ENCODE measurements around the gene NOP10.

The NOP10 gene

GRCh38 chr15:34360298-34360697 lies 17.4 kb upstream of the NOP10 start:
- no peak for TF ChIP-seq EZH2 (IDR thresholded peaks at IDR 0.05; ENCODE audit: borderline replicate concordance, low read length)
- TF ChIP-seq CTCF (IDR thresholded peaks at IDR 0.05; ENCODE audit: low read length) = no peak
- Histone ChIP-seq H3K4me3 (ENCODE audit: low read depth, low read length, poor library complexity, severe bottlenecking) (no peak overlapping the region), H3K9ac (ENCODE audit: low read length) (no peak overlapping the region), H3K9me2 (ENCODE audit: low read depth, low read length) (no peaks in the 10 kb centered on the region), H4K20me1 (ENCODE audit: insufficient read depth, low read length) (no peaks in the 10 kb centered on the region), H3K36me3 (ENCODE audit: insufficient read depth, low read length) (peaks cover 14% of the 10 kb centered on the region; the same call in 1 of the 2 replicates), H3K79me2 (ENCODE audit: insufficient read depth, low read length) (no peaks in the 10 kb centered on the region), H3F3A (ENCODE audit: insufficient read depth, low read length) (no peaks in the 10 kb centered on the region), H3K27me3 (ENCODE audit: insufficient read depth, low read length) (no peaks in the 10 kb centered on the region), H3K27ac (ENCODE audit: low read depth, low read length, poor library complexity, severe bottlenecking) (no peak overlapping the region), H3K9me3 (ENCODE audit: low read length) (no peaks in the 10 kb centered on the region), H3K4me1 (ENCODE audit: insufficient read depth, low read length, severe bottlenecking) (peaks cover under 1% of the 10 kb centered on the region), H2AFZ (ENCODE audit: low read length) (no peak overlapping the region), H3K4me2 (ENCODE audit: low read length) (no peak overlapping the region)

- TF ChIP-seq CTCF (IDR thresholded peaks at IDR 0.05; ENCODE audit: low read length) (no peak), EZH2 (IDR thresholded peaks at IDR 0.05; ENCODE audit: borderline replicate concordance, low read length) (no peak)
- Histone ChIP-seq H3K9ac (ENCODE audit: low read length) (no peak overlapping the region), H3K4me3 (ENCODE audit: low read depth, low read length, poor library complexity, severe bottlenecking) (no peak overlapping the region), H2AFZ (ENCODE audit: low read length) (no peak overlapping the region), H3K79me2 (ENCODE audit: insufficient read depth, low read length) (no peaks in the 10 kb centered on the region), H4K20me1 (ENCODE audit: insufficient read depth, low read length) (no peaks in the 10 kb centered on the region), H3K4me2 (ENCODE audit: low read length) (no peak overlapping the region), H3K4me1 (ENCODE audit: insufficient read depth, low read length, severe bottlenecking) (no peaks in the 10 kb centered on the region), H3K27me3 (ENCODE audit: insufficient read depth, low read length) (no peaks in the 10 kb centered on the region), H3F3A (ENCODE audit: insufficient read depth, low read length) (no peaks in the 10 kb centered on the region), H3K9me2 (ENCODE audit: low read depth, low read length) (no peaks in the 10 kb centered on the region), H3K27ac (ENCODE audit: low read depth, low read length, poor library complexity, severe bottlenecking) (no peak overlapping the region), H3K9me3 (ENCODE audit: low read length) (no peaks in the 10 kb centered on the region), H3K36me3 (ENCODE audit: insufficient read depth, low read length) (peaks cover 14% of the 10 kb centered on the region; the same call in 1 of the 2 replicates)
These were observed 16.5 kb upstream of the NOP10 start for GRCh38 chr15:34359416-34359815.

GRCh38 chr15:34358948-34359347 lies 16.0 kb upstream of the NOP10 start:
- Histone ChIP-seq H3K9ac (ENCODE audit: low read length) (no peak overlapping the region), H3K27ac (ENCODE audit: low read depth, low read length, poor library complexity, severe bottlenecking) (no peak overlapping the region), H3K36me3 (ENCODE audit: insufficient read depth, low read length) (peaks cover 14% of the 10 kb centered on the region; the same call in 1 of the 2 replicates), H2AFZ (ENCODE audit: low read length) (no peak overlapping the region), H3K4me2 (ENCODE audit: low read length) (no peak overlapping the region), H4K20me1 (ENCODE audit: insufficient read depth, low read length) (no peaks in the 10 kb centered on the region), H3K9me2 (ENCODE audit: low read depth, low read length) (no peaks in the 10 kb centered on the region), H3K4me1 (ENCODE audit: insufficient read depth, low read length, severe bottlenecking) (no peaks in the 10 kb centered on the region), H3K27me3 (ENCODE audit: insufficient read depth, low read length) (no peaks in the 10 kb centered on the region), H3K9me3 (ENCODE audit: low read length) (no peaks in the 10 kb centered on the region), H3K4me3 (ENCODE audit: low read depth, low read length, poor library complexity, severe bottlenecking) (no peak overlapping the region), H3K79me2 (ENCODE audit: insufficient read depth, low read length) (no peaks in the 10 kb centered on the region), H3F3A (ENCODE audit: insufficient read depth, low read length) (no peaks in the 10 kb centered on the region)
- no peak for TF ChIP-seq CTCF (IDR thresholded peaks at IDR 0.05; ENCODE audit: low read length)
- TF ChIP-seq EZH2 (IDR thresholded peaks at IDR 0.05; ENCODE audit: borderline replicate concordance, low read length) = no peak
